ENCODE results near the gene HDAC5. TPM values are rescaled to one million over a fixed set of nuclear protein-coding genes. Genes with fewer than 3 reads are reported as not detected.
A peak's percentile ranks its signal among the peaks of the same experiment; 100 is the strongest.

The HDAC5 gene
- total and polyA plus RNA-seq, 2 of the 8 experiments (the other 6 are each of a cell fraction or from before 2014, with no cell fraction given): 48.5 to 54.4 TPM

- Histone ChIP-seq H3K4me2 (ENCODE audit: insufficient read depth in 1 of 2, low read depth in 2 of 2, low read length in 2 of 2) (peak overlapping the region; percentile 52 to 85), H4K20me1 (replicated peaks in 1 of 2; ENCODE audit: control insufficient read depth in 1 of 2, insufficient read depth in 2 of 2, low read length in 2 of 2) (peaks cover 10 to 21% of the 10 kb centered on the region in 2 experiments), H2AK5ac (ENCODE audit: low read depth, low read length) (no peak overlapping the region), H3K9me3 (ENCODE audit: insufficient read depth in 2 of 2, low read depth in 1 of 2, low read length in 1 of 2) (no peaks in the 10 kb centered on the region), H3K18ac (ENCODE audit: extremely low read depth, low read length) (0 out of 2 replicates have a peak overlapping the region, but pooled peaks have one; percentile 48), H2BK15ac (ENCODE audit: low read length) (peak overlapping the region; percentile 72; the same call in 1 of the 2 replicates), H3K4me3 (ENCODE audit: extremely low read depth in 1 of 4, insufficient read depth in 2 of 4, low read depth in 3 of 4, low read length in 4 of 4) (peak overlapping the region in 1 of 4 experiments; percentile 45; a peak in 2 of 8 replicates), H2AFZ (ENCODE audit: low read length) (no peak overlapping the region), H3K56ac (replicated peaks; ENCODE audit: insufficient read length, low read depth, low read length) (no peak overlapping the region), H2BK5ac (ENCODE audit: low read depth, low read length) (peak overlapping the region; percentile 78; the same call in 1 of the 2 replicates), H4K91ac (replicated peaks; ENCODE audit: insufficient read length, low read length) (no peak overlapping the region), H3K4ac (replicated peaks; ENCODE audit: insufficient read length, low read depth, low read length) (peak overlapping the region; percentile 71), H2BK12ac (ENCODE audit: low read depth, low read length) (peak overlapping the region; percentile 50; the same call in 1 of the 2 replicates), H3K4me1 (replicated peaks in 1 of 4; ENCODE audit: control insufficient read depth in 3 of 4, insufficient read depth in 4 of 4, low read length in 3 of 4) (peaks cover 0 to 30% (median 26%) of the 10 kb centered on the region in 4 experiments; a peak in 6 of 7 replicates), H3K79me1 (ENCODE audit: low read depth, low read length) (peaks cover 31% of the 10 kb centered on the region), H3K36me3 (ENCODE audit: control insufficient read depth in 2 of 4, insufficient read depth in 4 of 4, low read length in 3 of 4) (peaks cover 0 to 2% (median 0%) of the 10 kb centered on the region in 4 experiments; a peak in 3 of 8 replicates), H3K79me2 (ENCODE audit: control insufficient read depth in 1 of 2, insufficient read depth in 2 of 2, low read length in 2 of 2) (peaks cover 0 to 46% of the 10 kb centered on the region in 2 experiments; a peak in 2 of 4 replicates), H4K5ac (ENCODE audit: insufficient read length, low read depth, low read length) (no peak overlapping the region), H2BK120ac (replicated peaks; ENCODE audit: low read depth, low read length) (no peak overlapping the region), H3K23ac (ENCODE audit: insufficient read length) (no peak overlapping the region), H3K14ac (ENCODE audit: insufficient read length) (no peak overlapping the region), H3K27ac (ENCODE audit: low read depth, low read length) (no peak overlapping the region), H4K8ac (ENCODE audit: extremely low read depth, insufficient read depth, low read length) (no peak overlapping the region), H3K23me2 (ENCODE audit: low read depth, low read length) (no peaks in the 10 kb centered on the region; the same call in 1 of the 2 replicates), H3K27me3 (replicated peaks in 1 of 4; ENCODE audit: control insufficient read depth in 3 of 4, extremely low read depth in 1 of 4, insufficient read depth in 3 of 4, low read length in 3 of 4) (no peaks in the 10 kb centered on the region; a peak in 1 of 7 replicates), H2BK20ac (ENCODE audit: low read length) (no peak overlapping the region), H3K9ac (replicated peaks in 1 of 4; ENCODE audit: extremely low read depth in 1 of 4, low read depth in 3 of 4, low read length in 3 of 4) (no peak overlapping the region)
- 92% methylated on average over 8 of the region's 10 CpGs; no CpG with 5 or more reads in 1 of the 2 experiments for WGBS, 2 experiments (ENCODE audit: extremely low coverage in 1 of 2, insufficient coverage in 1 of 2, insufficient read length in 1 of 2, insufficient replicate concordance in 2 of 2, low coverage in 1 of 2, low lambda C conversion rate in 2 of 2, missing lambda C conversion rate in 1 of 2)
- DNase-seq (ENCODE audit: low read depth in 1 of 2, low spot score in 2 of 2) (no peak), FAIRE-seq (no peak)
- POLR2A ChIA-PET (ENCODE audit: partially characterized antibody): interaction anchor here (1.3 to 3.4 kb wide), 5 partner anchors 13 to 45 kb away, joined by 3 to 24 read pairs (median 6); partner anchors contain the start of genes HDAC5 and LSM12
- CTCF ChIA-PET (ENCODE audit: partially characterized antibody): interaction anchor here (0.8 to 34.4 kb wide), 5 partner anchors 4 to 232 kb away, joined by 3 to 638 read pairs (median 4); partner anchors contain the start of gene HDAC5
- TF ChIP-seq SAP30 (IDR thresholded peaks at IDR 0.05; ENCODE audit: insufficient read depth, insufficient replicate concordance, low read length) (peak; percentile 10), TAF7 (optimal IDR thresholded peaks at IDR 0.05; ENCODE audit: borderline replicate concordance, low read depth, low read length) (no peak), RNF2 (IDR thresholded peaks at IDR 0.05; ENCODE audit: borderline replicate concordance, low read depth, low read length, missing control alignments, poor library complexity, severe bottlenecking) (no peak), RFX5 (IDR thresholded peaks at IDR 0.05; ENCODE audit: borderline replicate concordance, low read depth, low read length) (no peak), BCL11A (IDR thresholded peaks at IDR 0.05; ENCODE audit: low read depth in 2 of 2, low read length in 2 of 2) (no peak), CHD1 (IDR thresholded peaks at IDR 0.05; ENCODE audit: low read depth, low read length) (no peak)
- TF ChIP-seq, protein P1, sequence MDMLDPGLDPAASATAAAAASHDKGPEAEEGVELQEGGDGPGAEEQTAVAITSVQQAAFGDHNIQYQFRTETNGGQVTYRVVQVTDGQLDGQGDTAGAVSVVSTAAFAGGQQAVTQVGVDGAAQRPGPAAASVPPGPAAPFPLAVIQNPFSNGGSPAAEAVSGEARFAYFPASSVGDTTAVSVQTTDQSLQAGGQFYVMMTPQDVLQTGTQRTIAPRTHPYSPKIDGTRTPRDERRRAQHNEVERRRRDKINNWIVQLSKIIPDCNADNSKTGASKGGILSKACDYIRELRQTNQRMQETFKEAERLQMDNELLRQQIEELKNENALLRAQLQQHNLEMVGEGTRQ (IDR thresholded peaks at IDR 0.05; ENCODE audit: low read length): no peak
Measured at GRCh38 chr17:44110011-44110686, 13.3 kb downstream of the HDAC5 start.

Data from H1 (cell line).